Adipocyte (in vitro differentiated cells): ENCODE results near the gene ZNF175.

Source experiments
- DNase-seq: peaks from one replicate; pipeline ENCODE4 v3.0.0-alpha.2; 2015; ENCODE audit warnings: low read depth
- H3K27me3 ChIP-seq: replicated peaks from 2 replicates; pipeline ENCODE4 v1.7.0; 2013; ENCODE audit warnings: mild to moderate bottlenecking, low read length, moderate library complexity; ENCODE audit not compliant: control insufficient read depth, insufficient read depth
- H3K36me3 ChIP-seq: 2 replicates; pipeline ENCODE4 v1.7.0; 2013; ENCODE audit warnings: low read length, mild to moderate bottlenecking, moderate library complexity; ENCODE audit not compliant: control insufficient read depth, insufficient read depth, severe bottlenecking
- H3K4me1 ChIP-seq: 2 replicates; pipeline ENCODE4 v1.7.0; 2013; ENCODE audit warnings: mild to moderate bottlenecking, low read length, moderate library complexity; ENCODE audit not compliant: control insufficient read depth, insufficient read depth
- H3K4me3 ChIP-seq: 2 replicates; pipeline ENCODE4 v1.7.0; 2013; ENCODE audit warnings: mild to moderate bottlenecking, low read length, moderate library complexity
- H3K9ac ChIP-seq: 2 replicates; pipeline ENCODE4 v1.7.0; 2013; ENCODE audit warnings: mild to moderate bottlenecking, low read length, moderate library complexity
- H3K9me3 ChIP-seq: 2 replicates; pipeline ENCODE4 v1.7.0; 2013; ENCODE audit warnings: mild to moderate bottlenecking, low read length, moderate library complexity; ENCODE audit not compliant: control insufficient read depth

Gene ZNF175

DNA sequence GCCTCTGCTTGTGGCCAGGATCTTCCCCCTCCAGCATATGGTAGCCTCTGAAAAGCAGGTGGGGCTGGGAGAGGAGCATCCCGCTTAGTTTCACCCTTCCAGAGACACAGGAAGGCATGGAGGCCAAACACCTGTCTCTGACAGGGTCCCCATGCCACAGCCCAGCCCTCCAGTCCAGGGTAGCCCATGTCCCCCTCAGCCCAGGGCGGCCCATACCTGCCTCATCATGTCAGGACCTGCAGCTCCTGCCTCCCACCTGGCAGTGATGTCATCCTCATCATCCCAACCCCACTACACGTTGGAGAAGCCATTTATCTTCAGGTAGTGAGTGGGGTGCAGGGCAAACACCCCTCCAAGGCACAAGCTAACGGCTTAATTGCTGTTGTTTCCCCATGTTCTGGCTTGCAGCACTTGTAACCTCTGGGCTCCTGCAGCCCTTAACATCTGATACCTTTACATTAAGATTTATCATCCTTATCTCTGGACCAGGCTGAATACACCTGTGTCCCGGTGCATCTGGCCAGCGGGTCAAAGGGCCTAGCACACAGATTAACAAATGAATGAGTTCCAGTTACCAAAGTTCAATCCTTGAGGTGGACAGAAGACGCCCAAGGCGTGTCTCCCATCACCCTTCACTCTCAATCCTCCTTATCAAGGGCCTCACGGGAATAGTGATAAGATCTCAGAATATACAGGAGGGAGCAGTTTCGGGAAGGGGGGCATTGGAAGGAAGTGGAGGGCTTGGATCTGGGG, 22.2 kb downstream of the ZNF175 start:
- Histone ChIP-seq H3K4me3 (peak overlapping the region; percentile 87), H3K36me3 (peaks cover 2% of the 10 kb centered on the region), H3K9ac (peak overlapping the region; percentile 76), H3K4me1 (peaks cover 6% of the 10 kb centered on the region), H3K9me3 (peaks cover 2% of the 10 kb centered on the region), H3K27me3 (no peaks in the 10 kb centered on the region)
- DNase-seq: no peak

- no peaks in the 10 kb centered on the region for H3K9me3 ChIP-seq
- peak; percentile 99 for DNase-seq
- H3K27me3 ChIP-seq: no peaks in the 10 kb centered on the region
- peak overlapping the region; percentile 76 for H3K9ac ChIP-seq
- H3K4me1 ChIP-seq: peaks cover 6% of the 10 kb centered on the region
- H3K36me3 ChIP-seq: no peaks in the 10 kb centered on the region
- peak overlapping the region; percentile 87 for H3K4me3 ChIP-seq
These were observed 23.1 kb downstream of the ZNF175 start for GRCh38 chr19:51593969-51594773.

- Histone ChIP-seq H3K9me3 (no peaks in the 10 kb centered on the region), H3K4me3 (peak overlapping the region; percentile 87), H3K27me3 (no peaks in the 10 kb centered on the region), H3K9ac (peak overlapping the region; percentile 76), H3K4me1 (peaks cover 6% of the 10 kb centered on the region), H3K36me3 (no peaks in the 10 kb centered on the region)
- DNase-seq: no peak
These were observed 23.7 kb downstream of the ZNF175 start for GRCh38 chr19:51594774-51595109.

GRCh38 chr19:51595190-51596175, 24.4 kb downstream of the ZNF175 start:
- H3K36me3 ChIP-seq: no peaks in the 10 kb centered on the region
- H3K4me3 ChIP-seq: peak overlapping the region; percentile 87
- peaks cover 6% of the 10 kb centered on the region for H3K4me1 ChIP-seq
- no peak for DNase-seq
- no peaks in the 10 kb centered on the region for H3K9me3 ChIP-seq
- H3K9ac ChIP-seq: no peak overlapping the region
- H3K27me3 ChIP-seq: peaks cover 3% of the 10 kb centered on the region

- no peak for DNase-seq
- Histone ChIP-seq H3K4me3 (no peak overlapping the region), H3K4me1 (peaks cover 6% of the 10 kb centered on the region), H3K9ac (no peak overlapping the region), H3K27me3 (peaks cover 6% of the 10 kb centered on the region), H3K36me3 (no peaks in the 10 kb centered on the region), H3K9me3 (no peaks in the 10 kb centered on the region)
These were observed 27.3 kb downstream of the ZNF175 start for GRCh38 chr19:51598159-51598915.

GRCh38 chr19:51599084-51599483, 28.0 kb downstream of the ZNF175 start:
- H3K4me1 ChIP-seq: no peaks in the 10 kb centered on the region
- H3K36me3 ChIP-seq: no peaks in the 10 kb centered on the region
- no peak overlapping the region for H3K9ac ChIP-seq
- no peak for DNase-seq
- H3K27me3 ChIP-seq: peaks cover 6% of the 10 kb centered on the region
- H3K4me3 ChIP-seq: no peak overlapping the region
- H3K9me3 ChIP-seq: no peaks in the 10 kb centered on the region

GRCh38 chr19:51600940-51601580, 30.0 kb downstream of the ZNF175 start:
- Histone ChIP-seq H3K27me3 (peaks cover 10% of the 10 kb centered on the region), H3K36me3 (no peaks in the 10 kb centered on the region), H3K4me3 (no peak overlapping the region), H3K9ac (no peak overlapping the region), H3K4me1 (no peaks in the 10 kb centered on the region), H3K9me3 (no peaks in the 10 kb centered on the region)
- DNase-seq: no peak

DNA sequence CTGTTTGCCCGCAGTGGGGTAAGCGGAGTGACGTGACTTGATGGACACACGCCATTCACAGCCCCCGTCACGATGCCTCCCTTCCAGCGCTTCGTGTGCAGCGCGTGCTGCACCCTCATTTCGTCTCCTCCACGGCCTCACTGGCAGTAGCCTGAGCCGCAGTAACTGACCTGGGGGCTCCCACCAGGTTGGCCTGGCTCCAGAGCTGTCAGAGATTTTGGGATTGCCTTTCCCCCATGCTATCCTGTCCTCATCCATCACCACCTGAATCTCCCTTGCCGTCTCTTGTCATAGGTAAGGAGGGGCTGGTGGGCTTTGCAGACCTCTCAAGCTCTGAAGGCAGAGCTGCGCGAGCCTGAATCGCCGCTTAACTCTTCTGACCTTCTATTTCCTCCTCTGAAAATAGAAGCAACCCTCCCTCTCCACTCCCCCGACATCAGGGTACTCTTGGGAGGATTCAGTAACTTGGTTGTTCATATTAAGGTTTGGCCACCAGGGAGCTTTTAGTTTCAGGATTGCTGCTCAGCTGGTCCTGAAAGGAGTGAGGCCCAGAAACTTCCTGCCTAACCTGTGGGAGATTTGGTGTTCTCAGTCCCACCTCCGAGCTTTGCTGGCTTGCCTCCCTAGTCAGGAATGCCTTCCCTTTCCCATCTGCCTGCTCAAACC, 31.2 kb downstream of the ZNF175 start:
- no peaks in the 10 kb centered on the region for H3K36me3 ChIP-seq
- no peaks in the 10 kb centered on the region for H3K9me3 ChIP-seq
- no peaks in the 10 kb centered on the region for H3K4me1 ChIP-seq
- H3K9ac ChIP-seq: no peak overlapping the region
- no peak for DNase-seq
- no peak overlapping the region for H3K4me3 ChIP-seq
- peaks cover 12% of the 10 kb centered on the region for H3K27me3 ChIP-seq

GRCh38 chr19:51607077-51607476, 36.0 kb downstream of the ZNF175 start:
- Histone ChIP-seq H3K4me1 (no peaks in the 10 kb centered on the region), H3K9ac (no peak overlapping the region), H3K4me3 (no peak overlapping the region), H3K9me3 (peaks cover 4% of the 10 kb centered on the region), H3K27me3 (peaks cover 6% of the 10 kb centered on the region), H3K36me3 (no peaks in the 10 kb centered on the region)
- no peak for DNase-seq
